ENCODE results near the gene TMEM114.

The TMEM114 gene

DNA sequence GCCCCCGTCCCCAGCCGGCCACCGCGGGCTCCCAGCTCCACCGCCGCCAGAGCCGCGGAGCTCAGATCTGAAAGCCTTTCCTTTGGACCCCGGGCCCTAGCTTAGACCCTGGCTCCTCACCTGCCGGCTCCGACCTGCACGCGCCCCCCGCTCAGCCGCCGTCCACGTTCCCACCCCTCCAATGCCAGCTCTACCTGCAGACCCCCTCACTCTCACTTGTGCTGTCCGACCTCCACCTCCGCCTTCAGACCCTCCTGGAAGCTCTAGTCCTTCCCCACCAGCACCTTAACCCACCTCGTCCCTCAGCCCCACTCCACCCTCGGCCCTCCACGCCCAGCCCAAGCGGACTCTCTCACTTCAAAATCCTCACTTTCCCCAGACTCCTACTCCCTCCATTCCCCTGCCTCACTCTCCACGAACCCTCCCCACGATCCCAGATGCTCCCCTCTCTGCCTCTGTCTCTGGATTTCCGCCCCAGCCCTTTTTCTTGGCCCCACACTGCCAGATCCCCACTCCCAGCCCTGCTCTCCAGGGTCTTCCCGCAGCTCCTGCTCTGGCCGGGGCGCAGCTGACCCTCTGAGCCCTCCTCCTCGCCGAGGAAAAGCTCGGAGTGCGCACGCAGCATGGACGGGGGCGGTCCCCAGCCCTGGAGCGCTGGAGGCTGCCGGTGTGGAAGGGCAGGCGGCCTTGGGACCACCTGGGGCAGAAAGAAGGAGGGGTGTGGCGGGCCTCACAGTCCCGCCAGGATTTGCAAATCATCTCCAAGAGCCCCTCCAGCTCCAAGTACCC lies at the start of gene TMEM114:
Gene TMEM114 (minus strand): TSS at position 612 of the 789 bp plus-strand sequence. CDS start 673 bp downstream, outside the sequence.
- peak; percentile 60 for DNase-seq
- Mint-ChIP-seq H3K4me3 (peak within 1 kb of the TSS; percentile 80), H3K9me3 (peaks cover 3% of the 10 kb centered on the region), H3K36me3 (ENCODE audit: low read depth) (no peaks in the 10 kb centered on the region), H3K27me3 (ENCODE audit: low read depth, poor library complexity) (peaks cover 3% of the 10 kb centered on the region), H3K27ac (peak within 1 kb of the TSS; percentile 71), H3K4me1 (peaks cover 10% of the 10 kb centered on the region)
- TF ChIP-seq, protein P1, sequence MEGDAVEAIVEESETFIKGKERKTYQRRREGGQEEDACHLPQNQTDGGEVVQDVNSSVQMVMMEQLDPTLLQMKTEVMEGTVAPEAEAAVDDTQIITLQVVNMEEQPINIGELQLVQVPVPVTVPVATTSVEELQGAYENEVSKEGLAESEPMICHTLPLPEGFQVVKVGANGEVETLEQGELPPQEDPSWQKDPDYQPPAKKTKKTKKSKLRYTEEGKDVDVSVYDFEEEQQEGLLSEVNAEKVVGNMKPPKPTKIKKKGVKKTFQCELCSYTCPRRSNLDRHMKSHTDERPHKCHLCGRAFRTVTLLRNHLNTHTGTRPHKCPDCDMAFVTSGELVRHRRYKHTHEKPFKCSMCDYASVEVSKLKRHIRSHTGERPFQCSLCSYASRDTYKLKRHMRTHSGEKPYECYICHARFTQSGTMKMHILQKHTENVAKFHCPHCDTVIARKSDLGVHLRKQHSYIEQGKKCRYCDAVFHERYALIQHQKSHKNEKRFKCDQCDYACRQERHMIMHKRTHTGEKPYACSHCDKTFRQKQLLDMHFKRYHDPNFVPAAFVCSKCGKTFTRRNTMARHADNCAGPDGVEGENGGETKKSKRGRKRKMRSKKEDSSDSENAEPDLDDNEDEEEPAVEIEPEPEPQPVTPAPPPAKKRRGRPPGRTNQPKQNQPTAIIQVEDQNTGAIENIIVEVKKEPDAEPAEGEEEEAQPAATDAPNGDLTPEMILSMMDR (IDR thresholded peaks at IDR 0.05): no peak

DNA sequence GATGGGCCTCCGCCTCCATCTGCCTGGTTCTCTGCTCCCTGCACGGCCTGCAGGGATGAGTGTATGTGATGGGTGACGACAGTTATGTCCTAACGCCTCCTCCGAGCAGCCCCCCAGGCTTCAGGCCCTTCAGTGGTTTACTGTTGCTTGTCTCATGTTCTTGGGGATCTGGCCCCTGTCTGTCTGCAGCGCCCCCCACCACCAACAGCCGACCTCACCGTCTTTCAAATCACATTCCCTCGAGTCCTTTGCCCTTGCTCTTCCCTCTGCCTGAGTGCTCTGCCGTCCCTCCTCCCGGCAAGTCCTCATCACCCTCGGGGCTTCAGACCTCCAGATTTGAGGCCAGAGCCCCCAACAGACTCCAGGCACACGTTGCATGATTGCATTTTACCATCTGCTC lies 49.4 kb upstream of the TMEM114 start:
- Mint-ChIP-seq H3K9me3 (no peaks in the 10 kb centered on the region), H3K27ac (no peak overlapping the region), H3K4me1 (no peaks in the 10 kb centered on the region), H3K4me3 (no peak overlapping the region), H3K27me3 (ENCODE audit: low read depth, poor library complexity) (no peaks in the 10 kb centered on the region), H3K36me3 (ENCODE audit: low read depth) (peaks cover 85% of the 10 kb centered on the region)
- no peak for DNase-seq
- TF ChIP-seq, protein P1 (IDR thresholded peaks at IDR 0.05): no peak

- no peaks in the 10 kb centered on the region for H3K9me3 Mint-ChIP-seq
- peak; percentile 51 for DNase-seq
Measured at GRCh38 chr16:8634991-8635736, 44.9 kb upstream of the TMEM114 start.

GRCh38 chr16:8632675-8633182 lies 42.4 kb upstream of the TMEM114 start:
- H3K36me3 Mint-ChIP-seq (ENCODE audit: low read depth): peaks cover 58% of the 10 kb centered on the region
- H3K4me3 Mint-ChIP-seq: no peak overlapping the region
- no peaks in the 10 kb centered on the region for H3K9me3 Mint-ChIP-seq
- no peak for DNase-seq
- no peaks in the 10 kb centered on the region for H3K4me1 Mint-ChIP-seq
- no peaks in the 10 kb centered on the region for H3K27me3 Mint-ChIP-seq (ENCODE audit: low read depth, poor library complexity)
- peak overlapping the region; percentile 58 for H3K27ac Mint-ChIP-seq
- TF ChIP-seq, protein P1 (IDR thresholded peaks at IDR 0.05): no peak

More at GRCh38 chr16:8634991-8635736, 44.9 kb upstream of the TMEM114 start:
- H3K27ac Mint-ChIP-seq: no peak overlapping the region
- no peaks in the 10 kb centered on the region for H3K27me3 Mint-ChIP-seq (ENCODE audit: low read depth, poor library complexity)
- H3K36me3 Mint-ChIP-seq (ENCODE audit: low read depth): peaks cover 58% of the 10 kb centered on the region
- no peak overlapping the region for H3K4me3 Mint-ChIP-seq
- TF ChIP-seq, protein P1 (IDR thresholded peaks at IDR 0.05): peak; percentile 66
- H3K4me1 Mint-ChIP-seq: no peaks in the 10 kb centered on the region

GRCh38 chr16:8631818-8632465 lies 41.6 kb upstream of the TMEM114 start:
- Mint-ChIP-seq H3K27me3 (ENCODE audit: low read depth, poor library complexity) (no peaks in the 10 kb centered on the region), H3K4me3 (no peak overlapping the region), H3K4me1 (peaks cover 2% of the 10 kb centered on the region), H3K9me3 (no peaks in the 10 kb centered on the region), H3K36me3 (ENCODE audit: low read depth) (peaks cover 64% of the 10 kb centered on the region), H3K27ac (no peak overlapping the region)
- TF ChIP-seq, protein P1 (IDR thresholded peaks at IDR 0.05): no peak
- DNase-seq: no peak

Measured in nephron progenitor cell (in vitro differentiated cells).